ENCODE results near the gene CAMTA2.
"Not testable (repeated sequence)": the region's sequence is repeated elsewhere in the genome, so short reads cannot be mapped to it uniquely, and the experiment has no call there.

The CAMTA2 gene, protein sequence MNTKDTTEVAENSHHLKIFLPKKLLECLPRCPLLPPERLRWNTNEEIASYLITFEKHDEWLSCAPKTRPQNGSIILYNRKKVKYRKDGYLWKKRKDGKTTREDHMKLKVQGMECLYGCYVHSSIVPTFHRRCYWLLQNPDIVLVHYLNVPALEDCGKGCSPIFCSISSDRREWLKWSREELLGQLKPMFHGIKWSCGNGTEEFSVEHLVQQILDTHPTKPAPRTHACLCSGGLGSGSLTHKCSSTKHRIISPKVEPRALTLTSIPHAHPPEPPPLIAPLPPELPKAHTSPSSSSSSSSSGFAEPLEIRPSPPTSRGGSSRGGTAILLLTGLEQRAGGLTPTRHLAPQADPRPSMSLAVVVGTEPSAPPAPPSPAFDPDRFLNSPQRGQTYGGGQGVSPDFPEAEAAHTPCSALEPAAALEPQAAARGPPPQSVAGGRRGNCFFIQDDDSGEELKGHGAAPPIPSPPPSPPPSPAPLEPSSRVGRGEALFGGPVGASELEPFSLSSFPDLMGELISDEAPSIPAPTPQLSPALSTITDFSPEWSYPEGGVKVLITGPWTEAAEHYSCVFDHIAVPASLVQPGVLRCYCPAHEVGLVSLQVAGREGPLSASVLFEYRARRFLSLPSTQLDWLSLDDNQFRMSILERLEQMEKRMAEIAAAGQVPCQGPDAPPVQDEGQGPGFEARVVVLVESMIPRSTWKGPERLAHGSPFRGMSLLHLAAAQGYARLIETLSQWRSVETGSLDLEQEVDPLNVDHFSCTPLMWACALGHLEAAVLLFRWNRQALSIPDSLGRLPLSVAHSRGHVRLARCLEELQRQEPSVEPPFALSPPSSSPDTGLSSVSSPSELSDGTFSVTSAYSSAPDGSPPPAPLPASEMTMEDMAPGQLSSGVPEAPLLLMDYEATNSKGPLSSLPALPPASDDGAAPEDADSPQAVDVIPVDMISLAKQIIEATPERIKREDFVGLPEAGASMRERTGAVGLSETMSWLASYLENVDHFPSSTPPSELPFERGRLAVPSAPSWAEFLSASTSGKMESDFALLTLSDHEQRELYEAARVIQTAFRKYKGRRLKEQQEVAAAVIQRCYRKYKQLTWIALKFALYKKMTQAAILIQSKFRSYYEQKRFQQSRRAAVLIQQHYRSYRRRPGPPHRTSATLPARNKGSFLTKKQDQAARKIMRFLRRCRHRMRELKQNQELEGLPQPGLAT

GRCh38 chr17:4986951-4987766 is at the start of gene CAMTA2:
Gene CAMTA2 (minus strand): TSS chr17:4987675. CDS start chr17:4986222, 1,453 bp downstream.
- in situ Hi-C loops (cut with MboI; ENCODE audit: low sequenced_read_pairs), result no loop called here

DNA sequence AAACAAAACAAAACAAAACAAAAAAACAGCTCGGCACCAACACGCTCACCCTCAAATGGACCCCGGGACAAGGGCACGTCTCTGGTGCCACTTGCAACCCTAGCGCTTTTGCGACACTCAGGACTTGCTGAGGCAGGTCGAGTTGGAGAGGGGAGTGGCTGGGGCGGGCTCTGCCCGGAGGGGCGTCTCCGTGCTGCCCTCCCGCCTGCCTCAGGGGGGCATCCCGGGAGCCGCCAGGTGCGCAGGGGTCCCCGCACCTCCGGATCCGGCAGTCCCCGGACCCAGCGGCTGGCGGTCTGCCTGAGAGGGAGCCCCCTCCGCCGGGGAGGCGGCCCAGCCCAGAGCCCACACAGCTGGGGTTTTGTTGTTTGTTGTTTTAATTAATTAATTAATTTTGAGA is 47.8 kb upstream of the CAMTA2 start, which contains the start of gene SLC52A1:
TSS of gene SLC52A1 (minus strand) at position 112 of the 400 bp plus-strand sequence. CDS start 820 bp downstream, outside the sequence.
- in situ Hi-C loops (cut with MboI; ENCODE audit: low sequenced_read_pairs), result no loop called here

DNA sequence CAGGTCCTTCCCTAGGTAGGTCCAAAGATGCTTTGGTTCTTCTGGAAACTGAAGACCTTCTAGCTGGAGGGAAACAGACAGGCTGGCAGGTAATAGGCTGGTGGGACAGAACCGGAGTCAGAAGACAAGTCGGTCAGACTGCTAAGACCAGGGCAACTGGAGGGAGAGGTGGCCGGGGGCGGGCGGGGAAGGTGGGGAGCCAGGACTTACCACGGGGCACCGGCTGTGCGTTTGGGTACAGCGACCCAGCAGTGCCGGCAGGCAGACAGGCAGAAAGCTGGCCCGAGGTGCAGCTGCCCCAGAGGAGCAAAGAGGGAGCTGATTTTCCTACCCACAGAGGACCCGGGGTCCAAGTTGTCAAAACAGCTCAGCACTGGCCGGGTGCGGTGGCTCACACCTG is 47.2 kb upstream of the CAMTA2 start:
- in situ Hi-C loops (cut with MboI; ENCODE audit: low sequenced_read_pairs), result no loop called here

DNA sequence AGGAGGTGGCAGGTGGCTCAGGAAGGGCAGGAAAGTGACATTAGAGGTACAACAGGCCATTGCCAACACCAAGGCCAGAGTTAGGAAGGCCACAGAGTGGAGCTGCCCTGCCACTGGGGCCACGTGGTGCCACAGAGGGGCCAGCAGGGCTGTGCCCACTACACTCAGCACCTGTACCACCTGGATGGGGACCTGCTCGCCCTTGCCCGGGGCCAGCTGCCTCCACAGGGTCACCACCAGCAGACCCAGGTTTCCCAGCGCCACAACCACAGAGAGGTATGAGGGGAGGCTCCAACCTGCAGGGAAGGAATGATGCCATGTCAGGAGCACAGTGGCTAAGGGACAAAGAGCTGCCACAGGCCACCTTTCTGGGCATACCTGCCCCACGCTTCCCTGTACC is 46.6 kb upstream of the CAMTA2 start:
- in situ Hi-C loops (cut with MboI; ENCODE audit: low sequenced_read_pairs), result no loop called here

- in situ Hi-C loops (cut with MboI; ENCODE audit: low sequenced_read_pairs), result no loop called here
These were observed 46.0 kb upstream of the CAMTA2 start for GRCh38 chr17:5033352-5034015.

DNA sequence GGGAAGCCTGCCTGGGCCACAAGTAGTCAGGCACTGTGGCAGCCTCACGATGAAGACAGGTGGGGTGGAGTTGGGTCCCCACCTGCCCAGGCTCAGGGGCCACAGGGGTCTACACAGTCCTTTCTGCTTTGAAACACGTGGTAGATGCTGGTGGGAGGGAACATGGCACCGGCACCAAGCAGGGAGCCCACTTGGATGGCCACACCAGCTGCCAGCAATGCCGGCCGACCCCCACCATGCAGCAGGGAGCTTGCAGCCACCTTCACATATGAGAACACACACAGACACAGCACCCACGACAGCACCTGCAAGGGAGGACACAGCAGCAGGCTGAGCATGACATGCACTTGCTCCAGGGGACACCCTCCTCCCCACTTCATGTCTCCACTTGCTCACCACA is 45.4 kb upstream of the CAMTA2 start:
- in situ Hi-C loops (cut with MboI; ENCODE audit: low sequenced_read_pairs), result no loop called here

- in situ Hi-C loops (cut with MboI; ENCODE audit: low sequenced_read_pairs), result no loop called here
These were observed 44.0 kb upstream of the CAMTA2 start for GRCh38 chr17:5031365-5032082.

DNA sequence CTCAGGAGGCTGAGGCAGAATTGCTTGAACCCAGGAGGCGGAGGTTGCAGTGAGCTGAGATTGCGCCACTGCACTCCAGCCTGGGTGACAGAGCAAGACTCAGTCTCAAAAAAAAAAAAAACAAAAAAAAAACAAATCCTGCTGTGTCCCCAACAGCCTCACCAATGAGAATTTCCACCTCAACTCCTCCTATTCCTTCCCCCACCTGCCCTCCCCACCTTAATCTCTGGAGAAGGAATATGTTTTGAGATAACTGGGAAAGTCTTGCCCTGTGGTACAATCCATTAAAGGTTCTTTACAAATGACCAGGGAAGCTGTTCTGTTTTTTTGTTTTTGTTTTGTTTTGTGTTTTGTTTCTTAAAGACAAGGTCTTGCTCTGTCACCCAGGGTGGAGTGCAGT is 42.7 kb upstream of the CAMTA2 start:
- in situ Hi-C loops (cut with MboI; ENCODE audit: low sequenced_read_pairs), result not testable (repeated sequence)

DNA sequence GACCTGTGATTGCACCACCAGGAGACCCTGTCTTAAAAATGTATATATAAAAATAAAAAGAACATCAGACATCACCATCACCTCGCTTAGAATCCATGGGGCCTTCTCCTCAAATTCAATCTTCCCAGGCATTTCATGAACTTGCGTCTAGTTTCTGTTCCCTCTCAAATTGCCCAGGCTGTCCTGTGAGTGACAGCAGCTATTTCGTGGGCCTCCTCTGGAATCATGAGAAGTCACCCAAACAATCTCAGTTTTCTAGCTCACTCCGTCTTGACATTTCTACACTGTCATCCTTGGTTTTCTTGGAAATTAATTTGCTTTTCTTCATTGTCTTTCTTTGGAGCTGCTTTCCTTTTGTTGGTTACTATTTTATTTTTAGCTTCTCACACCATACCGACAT is 40.4 kb upstream of the CAMTA2 start:
- in situ Hi-C loops (cut with MboI; ENCODE audit: low sequenced_read_pairs), result no loop called here

- in situ Hi-C loops (cut with MboI; ENCODE audit: low sequenced_read_pairs), result no loop called here
These were observed 39.8 kb upstream of the CAMTA2 start for GRCh38 chr17:5027299-5027698.

GRCh38 chr17:5024604-5025003 is 37.1 kb upstream of the CAMTA2 start:
- in situ Hi-C loops (cut with MboI; ENCODE audit: low sequenced_read_pairs), result no loop called here

DNA sequence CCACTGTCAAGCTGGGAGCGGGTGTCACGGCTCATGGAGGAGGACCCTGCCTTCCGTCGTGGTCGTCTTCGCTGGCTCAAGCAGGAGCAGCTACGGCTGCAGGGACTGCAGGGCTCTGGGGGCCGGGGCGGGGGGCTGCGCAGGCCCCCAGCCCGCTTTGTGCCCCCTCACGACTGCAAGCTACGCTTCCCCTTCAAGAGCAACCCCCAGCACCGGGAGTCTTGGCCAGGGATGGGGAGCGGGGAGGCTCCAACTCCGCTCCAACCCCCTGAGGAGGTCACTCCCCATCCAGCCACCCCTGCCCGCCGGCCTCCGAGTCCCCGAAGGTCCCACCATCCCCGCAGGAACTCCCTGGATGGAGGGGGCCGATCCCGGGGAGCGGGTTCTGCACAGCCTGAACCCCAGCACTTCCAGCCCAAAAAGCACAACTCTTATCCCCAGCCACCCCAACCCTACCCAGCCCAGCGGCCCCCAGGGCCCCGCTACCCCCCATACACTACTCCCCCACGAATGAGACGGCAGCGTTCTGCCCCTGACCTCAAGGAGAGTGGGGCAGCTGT is 36.2 kb upstream of the CAMTA2 start:
- in situ Hi-C loops (cut with MboI; ENCODE audit: low sequenced_read_pairs), result no loop called here

GRCh38 chr17:5022171-5022711 is 34.8 kb upstream of the CAMTA2 start:
- in situ Hi-C loops (cut with MboI; ENCODE audit: low sequenced_read_pairs), result no loop called here

- in situ Hi-C loops (cut with MboI; ENCODE audit: low sequenced_read_pairs), result no loop called here
These were observed 33.1 kb upstream of the CAMTA2 start for GRCh38 chr17:5020502-5021023.

- in situ Hi-C loops (cut with MboI; ENCODE audit: low sequenced_read_pairs), result no loop called here
These were observed 32.0 kb upstream of the CAMTA2 start for GRCh38 chr17:5019475-5019956.

DNA sequence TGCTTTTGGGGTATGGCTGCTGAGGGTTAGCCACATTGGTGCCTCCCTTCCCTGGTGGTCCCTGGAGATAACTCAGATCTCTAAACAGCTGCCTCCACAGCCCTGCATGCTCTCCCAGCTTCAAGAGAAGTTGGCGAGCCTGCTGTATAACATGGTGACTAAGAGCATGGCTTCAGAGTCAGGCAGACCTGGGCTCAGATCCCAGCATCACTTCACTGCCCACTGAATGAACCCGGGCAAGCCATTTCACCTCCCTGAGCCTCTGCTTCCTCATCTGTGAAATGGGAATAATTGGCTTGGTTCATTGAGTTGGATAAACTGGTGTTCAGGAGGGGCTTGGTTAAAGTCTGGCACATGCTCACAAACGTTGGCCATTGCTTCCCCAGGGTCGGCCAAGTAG is 26.9 kb upstream of the CAMTA2 start:
- in situ Hi-C loops (cut with MboI; ENCODE audit: low sequenced_read_pairs), result no loop called here

DNA sequence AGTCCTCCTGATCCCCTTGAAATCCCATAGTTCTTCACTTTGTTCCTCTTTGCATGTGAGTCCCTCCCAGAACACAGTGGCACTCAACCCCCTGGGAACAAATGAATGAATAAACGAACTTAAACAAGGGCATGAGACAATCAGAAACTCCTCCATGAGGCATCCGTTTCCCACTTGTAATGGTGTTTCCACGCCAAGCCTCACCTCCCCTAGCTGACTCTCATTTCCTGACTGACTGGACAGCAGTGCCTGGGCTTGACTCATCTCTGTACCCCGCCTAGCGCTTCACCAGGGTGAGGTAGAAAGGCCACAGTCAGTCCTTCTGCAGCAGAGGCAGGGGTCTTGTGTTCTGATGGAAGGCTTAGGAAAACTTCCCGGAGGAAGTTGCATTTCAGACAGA is 24.5 kb upstream of the CAMTA2 start:
- in situ Hi-C loops (cut with MboI; ENCODE audit: low sequenced_read_pairs), result no loop called here

DNA sequence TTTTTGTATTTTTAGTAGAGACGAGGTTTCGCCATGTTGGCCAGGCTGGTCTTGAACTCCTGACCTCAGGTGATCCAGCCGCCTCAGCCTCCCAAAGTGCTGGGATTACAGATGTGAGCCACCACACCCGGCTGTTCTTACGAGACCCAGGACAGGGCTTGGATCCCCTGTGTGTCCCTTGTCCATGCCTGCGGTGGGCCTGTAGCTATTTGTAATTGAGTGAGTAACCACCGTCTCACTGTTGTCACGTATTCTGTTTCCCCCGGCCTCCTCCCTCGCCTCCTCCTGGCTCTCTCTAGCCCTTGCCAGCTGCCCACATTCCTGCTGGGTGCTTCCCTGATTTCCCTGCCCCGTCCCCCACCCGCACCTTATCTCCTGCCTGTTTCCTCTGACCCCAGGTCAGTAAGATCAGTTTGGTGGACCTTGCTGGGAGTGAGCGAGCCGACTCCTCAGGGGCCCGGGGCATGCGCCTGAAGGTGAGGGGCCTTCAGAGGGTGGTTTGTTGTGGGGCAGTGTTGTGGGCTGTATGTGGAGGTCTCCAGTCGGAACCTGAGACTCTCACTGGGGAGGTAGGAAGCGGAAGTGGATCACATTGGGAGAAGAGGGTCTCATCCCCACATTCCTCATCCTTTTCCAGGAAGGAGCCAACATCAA is 15.9 kb upstream of the CAMTA2 start:
- in situ Hi-C loops (cut with MboI; ENCODE audit: low sequenced_read_pairs), result no loop called here

All from HL-60/S4 treated with retinoic acid at 250 ng/mL for 4 days and 3 days (cell line).